ENCODE results near the gene TGFBI.

Gene TGFBI

GRCh38 chr5:136028782-136029742, at the start of gene TGFBI:
TSS of gene TGFBI (plus strand) at chr5:136028988. CDS start at chr5:136029056, 68 bp downstream.
- no peak for DNase-seq

- DNase-seq, result no peak
Observed at GRCh38 chr5:135978993-135979392, 49.8 kb upstream of the TGFBI start.

GRCh38 chr5:135979510-135979909, 49.3 kb upstream of the TGFBI start:
- no peak for DNase-seq

GRCh38 chr5:135980620-135981019, 48.2 kb upstream of the TGFBI start:
- no peak for DNase-seq

- no peak for DNase-seq
Observed at GRCh38 chr5:135985951-135986350, 42.8 kb upstream of the TGFBI start.

- no peak for DNase-seq
Observed at GRCh38 chr5:135986401-135986800, 42.4 kb upstream of the TGFBI start.

- DNase-seq, result no peak
Observed at GRCh38 chr5:135986891-135987401, 41.8 kb upstream of the TGFBI start.

- DNase-seq, result no peak
Observed at GRCh38 chr5:135988546-135988945, 40.2 kb upstream of the TGFBI start.

GRCh38 chr5:135989686-135990085, 39.1 kb upstream of the TGFBI start:
- DNase-seq, result no peak

- DNase-seq, result no peak
Observed at GRCh38 chr5:135990528-135991255, 38.1 kb upstream of the TGFBI start.

- no peak for DNase-seq
Observed at GRCh38 chr5:135991429-135991828, 37.4 kb upstream of the TGFBI start.

- no peak for DNase-seq
Observed at GRCh38 chr5:135993335-135993879, 35.4 kb upstream of the TGFBI start.

- no peak for DNase-seq
Observed at GRCh38 chr5:135993880-135994636, 34.7 kb upstream of the TGFBI start.

- DNase-seq, result no peak
Observed at GRCh38 chr5:135995976-135996375, 32.8 kb upstream of the TGFBI start.

GRCh38 chr5:135996611-135997010, 32.2 kb upstream of the TGFBI start:
- DNase-seq, result no peak

- DNase-seq, result no peak
Observed at GRCh38 chr5:135997673-135998335, 31.0 kb upstream of the TGFBI start.

- DNase-seq, result no peak
Observed at GRCh38 chr5:135998889-135999288, 29.9 kb upstream of the TGFBI start.

GRCh38 chr5:135999406-136000139, 29.2 kb upstream of the TGFBI start:
- DNase-seq, result no peak

- DNase-seq, result no peak
Observed at GRCh38 chr5:136000147-136000546, 28.6 kb upstream of the TGFBI start.

- no peak for DNase-seq
Observed at GRCh38 chr5:136000932-136001331, 27.9 kb upstream of the TGFBI start.

GRCh38 chr5:136001466-136001981, 27.3 kb upstream of the TGFBI start:
- DNase-seq, result no peak
